RWPE1 (cell line): ENCODE data around the gene ADAMTSL2.

Experiments
- CTCF ChIA-PET: fragments of 350-600 bp; sonication (Branson Sonifier 250); formaldehyde crosslinking; extraction: SDS; loops from one replicate; lab custom pipeline; 2021; lab: Yijun Ruan, JAX
- POLR2A ChIA-PET: fragments of 400-600 bp; formaldehyde crosslinking; extraction: SDS; loops from one replicate; lab custom pipeline; 2020; ENCODE audit warnings: antibody characterized with exemption; ENCODE audit not compliant: low non-redundant PET; lab: Yijun Ruan, JAX
- DNase-seq: peaks from one replicate; pipeline ENCODE4 v3.0.0; 2012; ENCODE audit warnings: low spot score
- H3K27ac ChIP-seq: fragments of 450-650 bp; 2 replicates; pipeline ENCODE4 v1.5.1; 2017
- TF ChIP-seq, protein P1 (sequence below): fragments of 450-650 bp; conservative IDR thresholded peaks from 2 replicates; pipeline ENCODE4 v1.5.1; 2017; ENCODE audit warnings: low read depth, mild to moderate bottlenecking

The ADAMTSL2 gene

DNA sequence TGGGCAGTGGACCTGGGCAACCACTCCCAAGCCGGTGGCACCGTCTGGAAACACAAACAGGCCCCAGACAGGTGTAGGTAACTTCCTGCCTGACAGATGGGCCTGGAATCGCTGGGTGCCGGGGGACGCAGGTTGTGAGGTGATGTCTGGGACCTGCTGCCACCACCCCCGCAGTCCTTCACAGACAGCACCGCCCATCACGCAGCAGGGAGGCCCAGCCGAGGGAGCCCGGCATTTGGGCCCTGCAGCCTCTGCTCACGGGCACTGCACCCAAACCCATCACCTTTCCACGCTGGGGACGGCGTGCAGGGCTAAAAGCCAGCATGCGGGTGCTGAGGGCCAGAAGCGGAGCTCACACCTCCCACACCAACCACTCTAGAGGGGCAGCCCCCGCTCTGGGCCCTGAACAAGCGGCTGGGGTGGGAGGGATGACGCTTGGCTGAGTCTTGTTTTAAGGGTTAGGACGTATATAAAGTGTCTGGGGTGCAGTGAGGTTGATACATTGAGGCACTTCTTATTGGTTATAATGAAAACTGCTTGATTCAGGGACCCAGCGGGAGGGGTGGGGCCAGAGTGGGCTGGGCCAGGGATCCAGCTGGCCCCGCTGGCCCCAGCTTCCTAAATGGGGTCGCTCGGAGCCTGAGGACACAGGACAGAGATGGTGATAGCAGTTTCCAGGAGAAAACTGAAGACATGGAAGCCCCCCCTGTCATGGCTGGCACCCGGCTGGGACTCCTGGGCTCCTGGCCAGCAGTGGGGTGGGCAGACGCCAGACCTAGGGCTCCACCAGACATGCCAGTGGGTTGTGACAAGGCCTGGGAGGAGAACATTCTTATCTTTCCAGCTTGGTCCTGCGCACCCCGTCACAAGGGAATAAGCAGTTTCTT, 21.0 kb upstream of the ADAMTSL2 start:
- TF ChIP-seq, protein P1, sequence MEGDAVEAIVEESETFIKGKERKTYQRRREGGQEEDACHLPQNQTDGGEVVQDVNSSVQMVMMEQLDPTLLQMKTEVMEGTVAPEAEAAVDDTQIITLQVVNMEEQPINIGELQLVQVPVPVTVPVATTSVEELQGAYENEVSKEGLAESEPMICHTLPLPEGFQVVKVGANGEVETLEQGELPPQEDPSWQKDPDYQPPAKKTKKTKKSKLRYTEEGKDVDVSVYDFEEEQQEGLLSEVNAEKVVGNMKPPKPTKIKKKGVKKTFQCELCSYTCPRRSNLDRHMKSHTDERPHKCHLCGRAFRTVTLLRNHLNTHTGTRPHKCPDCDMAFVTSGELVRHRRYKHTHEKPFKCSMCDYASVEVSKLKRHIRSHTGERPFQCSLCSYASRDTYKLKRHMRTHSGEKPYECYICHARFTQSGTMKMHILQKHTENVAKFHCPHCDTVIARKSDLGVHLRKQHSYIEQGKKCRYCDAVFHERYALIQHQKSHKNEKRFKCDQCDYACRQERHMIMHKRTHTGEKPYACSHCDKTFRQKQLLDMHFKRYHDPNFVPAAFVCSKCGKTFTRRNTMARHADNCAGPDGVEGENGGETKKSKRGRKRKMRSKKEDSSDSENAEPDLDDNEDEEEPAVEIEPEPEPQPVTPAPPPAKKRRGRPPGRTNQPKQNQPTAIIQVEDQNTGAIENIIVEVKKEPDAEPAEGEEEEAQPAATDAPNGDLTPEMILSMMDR = no peak
- H3K27ac ChIP-seq = peak overlapping the region; percentile 49
- ChIA-PET CTCF (no interaction called here), POLR2A (no interaction called here)
- DNase-seq = no peak

DNA sequence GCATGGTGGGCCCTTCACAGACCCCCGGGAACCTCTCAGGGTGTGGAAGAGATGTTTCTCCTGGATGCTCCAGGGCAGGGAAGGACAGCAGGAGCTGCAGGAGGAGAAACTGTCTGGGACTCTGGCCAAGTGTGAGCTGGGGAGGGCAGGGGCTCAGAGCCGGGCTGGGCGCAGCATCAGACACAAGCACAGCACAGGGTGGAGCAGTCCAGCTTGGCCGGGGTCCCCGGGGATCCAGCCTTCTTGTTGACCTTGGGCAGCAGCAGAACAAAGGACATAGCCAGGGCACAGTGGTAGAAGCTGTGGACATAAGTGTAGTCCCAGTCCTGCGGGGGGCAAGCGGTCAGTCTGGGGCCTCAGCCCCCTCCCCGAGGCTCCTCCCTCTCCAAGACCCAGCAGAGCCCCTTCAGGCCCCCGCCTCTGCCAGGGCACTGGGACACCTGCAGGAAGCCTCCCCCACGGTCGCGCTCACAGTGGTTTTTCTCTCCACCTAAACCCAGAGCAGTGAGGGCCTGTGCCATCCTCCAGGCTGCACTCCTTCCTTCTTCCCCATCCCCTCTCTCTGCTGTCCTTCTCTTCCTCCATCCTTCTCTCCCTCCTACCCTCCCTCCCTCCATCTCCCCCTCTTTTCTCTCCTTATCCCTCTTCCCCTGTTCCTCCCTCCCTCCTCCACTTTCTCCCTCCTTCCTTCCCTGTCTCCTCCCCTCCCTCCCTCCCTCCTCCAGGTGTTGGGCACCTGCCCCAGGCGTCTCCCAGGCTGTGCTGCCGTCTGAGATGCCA, 19.9 kb upstream of the ADAMTSL2 start:
- CTCF ChIA-PET = no interaction called here
- H3K27ac ChIP-seq = peak overlapping the region; percentile 54
- POLR2A ChIA-PET = no interaction called here
- TF ChIP-seq, protein P1 = no peak
- no peak for DNase-seq

DNA sequence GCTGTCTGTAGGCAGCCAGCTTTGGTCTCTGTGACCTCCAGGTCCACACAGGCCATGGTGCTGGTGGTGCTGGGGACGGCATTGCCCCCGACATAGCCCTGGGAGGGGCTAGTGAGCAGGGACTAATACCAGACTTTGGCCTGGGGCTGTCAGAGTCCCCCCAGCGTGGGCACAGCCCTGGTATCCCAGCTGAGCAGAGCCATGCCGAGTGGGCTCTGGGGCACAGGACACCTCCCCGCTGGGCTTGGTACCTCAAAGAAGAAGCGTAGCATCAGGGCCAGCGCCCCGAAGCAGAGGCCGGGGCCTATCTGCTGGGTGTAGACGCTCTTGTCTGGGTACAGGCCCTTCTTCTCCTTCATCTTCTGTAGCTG, 19.3 kb upstream of the ADAMTSL2 start:
- peak overlapping the region; percentile 54; the same call in 1 of the 2 replicates for H3K27ac ChIP-seq
- TF ChIP-seq, protein P1 = no peak
- ChIA-PET POLR2A (no interaction called here), CTCF (interaction anchor here (0.6 kb wide), 1 partner anchor 46 kb away, joined by 3 read pairs; no protein-coding TSS in a partner anchor)
- no peak for DNase-seq

DNA sequence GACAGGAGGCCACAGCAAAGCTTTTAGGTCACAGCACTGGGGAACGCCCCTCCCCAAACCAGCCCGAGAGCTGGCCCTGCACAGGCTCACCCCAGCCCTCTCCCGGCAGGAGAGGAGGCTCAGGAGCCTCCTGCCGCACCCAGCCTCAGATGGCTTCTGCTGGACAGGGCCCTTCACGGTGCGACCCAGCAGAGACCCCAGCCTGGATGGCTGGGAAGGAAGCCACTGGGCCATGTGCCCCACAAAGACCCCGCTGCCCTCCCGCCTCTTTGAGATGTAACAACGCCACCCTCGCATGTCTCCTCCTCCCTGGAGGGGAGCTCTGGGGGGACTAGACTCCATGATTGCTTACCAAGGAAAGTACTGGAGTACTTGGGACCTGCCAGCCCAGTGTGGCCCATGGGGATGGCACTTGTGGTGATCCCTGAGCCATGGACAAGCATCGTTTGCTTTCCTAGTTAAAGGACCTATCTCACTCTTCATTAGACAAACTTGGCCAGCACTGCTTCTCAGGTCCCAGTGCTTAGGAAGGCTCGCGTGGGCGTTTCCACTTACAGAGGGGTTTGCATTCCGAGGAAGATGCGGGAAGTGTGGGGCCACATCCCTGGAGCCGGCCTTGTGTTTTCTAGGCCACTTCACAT, 18.8 kb upstream of the ADAMTSL2 start:
- no peak for DNase-seq
- H3K27ac ChIP-seq = no peak overlapping the region
- ChIA-PET POLR2A (no interaction called here), CTCF (interaction anchor here (0.6 kb wide), 1 partner anchor 46 kb away, joined by 3 read pairs; no protein-coding TSS in a partner anchor)
- TF ChIP-seq, protein P1 = no peak

DNA sequence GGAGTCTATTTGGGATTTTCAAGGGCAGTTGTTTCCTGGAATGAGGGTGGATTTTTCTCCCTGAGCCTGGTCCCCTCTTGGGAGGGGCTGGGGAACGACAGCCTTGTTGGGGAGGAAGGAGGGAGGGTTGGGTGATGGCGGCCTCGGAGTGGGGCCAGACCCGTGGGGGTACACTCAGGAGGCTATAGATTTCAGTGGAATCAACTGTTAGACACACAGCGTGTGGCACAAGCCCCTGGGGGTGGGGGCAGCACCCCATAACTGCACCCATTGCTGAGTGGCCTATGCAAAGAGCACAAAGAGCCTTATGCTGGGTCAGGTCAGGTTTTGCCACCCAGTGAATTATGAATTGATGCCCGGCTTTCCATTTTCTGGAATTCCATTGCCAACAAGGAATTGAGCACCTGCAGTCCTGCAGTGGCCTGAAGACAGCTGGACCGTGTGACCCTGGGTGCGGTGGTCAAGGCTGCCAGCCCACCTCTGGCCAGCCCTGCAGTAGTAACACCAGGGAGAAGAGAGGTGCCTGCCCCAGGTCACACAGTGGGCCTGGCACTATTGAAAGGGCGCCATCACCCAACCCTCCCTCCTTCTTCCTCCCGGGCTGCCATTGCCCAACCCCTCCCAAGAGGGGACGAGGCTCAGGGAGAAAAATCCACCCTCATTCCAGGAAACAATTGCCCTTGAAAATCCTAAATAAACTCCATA, 18.1 kb upstream of the ADAMTSL2 start:
- CTCF ChIA-PET = no interaction called here
- TF ChIP-seq, protein P1 = no peak
- POLR2A ChIA-PET = no interaction called here
- no peak for DNase-seq
- H3K27ac ChIP-seq = no peak overlapping the region
